ENCODE data around the gene RIC1.
"Not testable (repeated sequence)": the region's sequence is repeated elsewhere in the genome, so short reads cannot be mapped to it uniquely, and the experiment has no call there.

The RIC1 gene, protein sequence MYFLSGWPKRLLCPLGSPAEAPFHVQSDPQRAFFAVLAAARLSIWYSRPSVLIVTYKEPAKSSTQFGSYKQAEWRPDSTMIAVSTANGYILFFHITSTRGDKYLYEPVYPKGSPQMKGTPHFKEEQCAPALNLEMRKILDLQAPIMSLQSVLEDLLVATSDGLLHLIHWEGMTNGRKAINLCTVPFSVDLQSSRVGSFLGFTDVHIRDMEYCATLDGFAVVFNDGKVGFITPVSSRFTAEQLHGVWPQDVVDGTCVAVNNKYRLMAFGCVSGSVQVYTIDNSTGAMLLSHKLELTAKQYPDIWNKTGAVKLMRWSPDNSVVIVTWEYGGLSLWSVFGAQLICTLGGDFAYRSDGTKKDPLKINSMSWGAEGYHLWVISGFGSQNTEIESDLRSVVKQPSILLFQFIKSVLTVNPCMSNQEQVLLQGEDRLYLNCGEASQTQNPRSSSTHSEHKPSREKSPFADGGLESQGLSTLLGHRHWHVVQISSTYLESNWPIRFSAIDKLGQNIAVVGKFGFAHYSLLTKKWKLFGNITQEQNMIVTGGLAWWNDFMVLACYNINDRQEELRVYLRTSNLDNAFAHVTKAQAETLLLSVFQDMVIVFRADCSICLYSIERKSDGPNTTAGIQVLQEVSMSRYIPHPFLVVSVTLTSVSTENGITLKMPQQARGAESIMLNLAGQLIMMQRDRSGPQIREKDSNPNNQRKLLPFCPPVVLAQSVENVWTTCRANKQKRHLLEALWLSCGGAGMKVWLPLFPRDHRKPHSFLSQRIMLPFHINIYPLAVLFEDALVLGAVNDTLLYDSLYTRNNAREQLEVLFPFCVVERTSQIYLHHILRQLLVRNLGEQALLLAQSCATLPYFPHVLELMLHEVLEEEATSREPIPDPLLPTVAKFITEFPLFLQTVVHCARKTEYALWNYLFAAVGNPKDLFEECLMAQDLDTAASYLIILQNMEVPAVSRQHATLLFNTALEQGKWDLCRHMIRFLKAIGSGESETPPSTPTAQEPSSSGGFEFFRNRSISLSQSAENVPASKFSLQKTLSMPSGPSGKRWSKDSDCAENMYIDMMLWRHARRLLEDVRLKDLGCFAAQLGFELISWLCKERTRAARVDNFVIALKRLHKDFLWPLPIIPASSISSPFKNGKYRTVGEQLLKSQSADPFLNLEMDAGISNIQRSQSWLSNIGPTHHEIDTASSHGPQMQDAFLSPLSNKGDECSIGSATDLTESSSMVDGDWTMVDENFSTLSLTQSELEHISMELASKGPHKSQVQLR (N-terminal part only)

DNA sequence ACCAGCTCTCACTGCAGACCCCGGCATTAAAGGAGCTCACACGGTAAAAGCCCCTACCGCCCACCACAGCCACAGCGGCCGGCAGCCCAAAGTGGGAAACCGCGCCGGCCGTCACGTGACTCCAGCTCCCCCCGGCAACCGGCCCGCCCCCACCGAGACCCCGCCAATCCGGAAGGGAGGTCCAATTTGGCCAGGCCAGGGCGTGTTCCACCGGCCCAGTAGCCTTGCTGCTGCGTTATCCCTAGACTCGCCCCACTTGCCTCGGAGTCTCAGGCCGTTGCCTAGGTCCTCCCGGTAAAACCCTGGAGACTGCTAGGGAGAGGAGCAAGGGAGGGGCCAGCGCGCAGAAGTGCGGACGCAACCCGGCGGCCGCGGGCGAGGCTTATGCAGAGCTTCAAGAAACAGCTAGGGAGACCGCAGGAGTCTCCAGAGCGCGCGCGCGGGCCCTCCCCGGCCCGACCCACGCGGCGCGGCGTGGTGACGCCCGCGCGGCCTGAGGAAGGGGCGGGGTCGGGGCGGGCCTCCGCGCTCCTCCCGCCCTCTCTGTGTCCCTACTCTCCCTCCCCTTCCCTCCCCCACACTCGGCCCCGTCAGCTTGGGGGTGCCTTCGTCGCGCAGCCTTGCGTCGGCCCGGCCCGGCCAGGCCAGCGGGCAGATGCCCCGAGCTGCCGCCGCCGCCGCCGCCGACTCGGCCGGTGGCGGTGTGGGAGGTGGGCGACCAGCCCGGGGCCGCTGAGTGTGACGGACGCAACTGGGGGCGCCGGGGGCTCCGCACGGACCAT, at the start of gene RIC1:
RIC1 (plus strand) TSS at position 578 of the 782 bp plus-strand sequence; CDS start at position 781, 203 bp downstream.
- Histone ChIP-seq H3K27me3 (no peaks in the 10 kb centered on the region), H3K4me2 (peak within 1 kb of the TSS; percentile 85 to 96 (median 92)), H3K4me1 (peaks cover 49 to 61% (median 56%) of the 10 kb centered on the region in 10 experiments), H3K4me3 (peak within 1 kb of the TSS; percentile 81 to 100 (median 95)), H3K9me3 (replicated peaks in 1 of 11) (peaks cover 0 to 19% (median 12%) of the 10 kb centered on the region in 11 experiments; a peak in 18 of 22 replicates), H3K36me3 (peaks cover 0 to 33% (median 21%) of the 10 kb centered on the region in 11 experiments; a peak in 19 of 22 replicates), H3K9ac (peak within 1 kb of the TSS; percentile 97 to 100 (median 100)), H3K27ac (peak within 1 kb of the TSS; percentile 94 to 100 (median 99)), H4K20me1 (peaks cover 31 to 47% (median 46%) of the 10 kb centered on the region in 11 experiments; a peak in 21 of 22 replicates)
- no peak for TF ChIP-seq Cebpa-rat (IDR thresholded peaks at IDR 0.05)

DNA sequence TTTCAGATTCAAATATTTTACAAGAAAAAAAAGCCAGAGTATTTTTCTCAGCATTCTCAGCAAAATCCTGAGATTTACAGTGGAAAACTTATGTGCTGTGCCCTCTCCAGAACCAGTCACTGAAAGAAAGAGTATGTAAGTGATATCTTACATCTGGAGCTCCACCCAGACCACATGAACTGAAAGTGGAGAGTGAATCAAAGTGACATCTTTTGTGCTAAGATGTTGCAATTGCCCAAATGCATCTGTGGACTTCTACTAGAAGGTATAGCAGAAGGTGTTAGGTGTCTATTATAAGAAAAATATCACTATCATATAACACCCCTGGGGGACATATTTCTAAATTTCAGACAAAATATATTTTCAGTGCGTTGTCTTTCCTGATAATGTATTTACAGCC, 49.0 kb upstream of the RIC1 start:
- Histone ChIP-seq H3K4me3 (no peak overlapping the region), H3K27ac (no peak overlapping the region), H3K9me3 (replicated peaks in 1 of 11) (peaks cover 0 to 7% (median 3%) of the 10 kb centered on the region in 11 experiments; a peak in 12 of 22 replicates), H4K20me1 (no peaks in the 10 kb centered on the region), H3K4me2 (no peak overlapping the region), H3K27me3 (no peaks in the 10 kb centered on the region), H3K36me3 (peaks cover 0 to 26% (median 12%) of the 10 kb centered on the region in 11 experiments; a peak in 7 of 22 replicates), H3K9ac (no peak overlapping the region), H3K4me1 (peaks cover 28 to 66% (median 44%) of the 10 kb centered on the region in 10 experiments)
- TF ChIP-seq Cebpa-rat (IDR thresholded peaks at IDR 0.05), result no peak

DNA sequence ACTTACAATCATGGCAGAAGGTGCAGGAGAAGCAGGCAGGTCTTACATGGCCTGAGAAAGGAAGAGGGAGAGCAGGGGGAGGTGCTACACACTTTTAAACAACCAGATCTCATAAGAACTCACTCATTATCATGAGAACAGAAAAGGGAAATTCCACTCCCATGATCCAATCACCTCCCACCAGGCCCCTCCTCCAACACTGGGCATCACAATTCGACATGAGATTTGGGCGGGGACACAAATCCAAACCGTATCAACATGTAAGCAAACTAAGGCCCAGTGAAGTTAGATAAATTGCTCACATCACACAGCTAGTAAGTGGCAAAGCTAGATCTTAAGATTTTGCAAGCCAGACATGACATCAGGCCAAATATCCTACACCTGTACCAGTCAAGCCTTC, 48.3 kb upstream of the RIC1 start:
- Histone ChIP-seq H3K36me3 (peaks cover 0 to 26% (median 10%) of the 10 kb centered on the region in 11 experiments; a peak in 6 of 22 replicates), H3K9ac (no peak overlapping the region), H3K4me1 (peaks cover 29 to 66% (median 48%) of the 10 kb centered on the region in 10 experiments), H3K4me2 (no peak overlapping the region), H3K27ac (no peak overlapping the region), H3K9me3 (replicated peaks in 1 of 11) (peaks cover 0 to 6% (median 0%) of the 10 kb centered on the region in 11 experiments; a peak in 5 of 22 replicates), H3K27me3 (no peaks in the 10 kb centered on the region), H3K4me3 (no peak overlapping the region), H4K20me1 (no peaks in the 10 kb centered on the region)
- no peak for TF ChIP-seq Cebpa-rat (IDR thresholded peaks at IDR 0.05)

DNA sequence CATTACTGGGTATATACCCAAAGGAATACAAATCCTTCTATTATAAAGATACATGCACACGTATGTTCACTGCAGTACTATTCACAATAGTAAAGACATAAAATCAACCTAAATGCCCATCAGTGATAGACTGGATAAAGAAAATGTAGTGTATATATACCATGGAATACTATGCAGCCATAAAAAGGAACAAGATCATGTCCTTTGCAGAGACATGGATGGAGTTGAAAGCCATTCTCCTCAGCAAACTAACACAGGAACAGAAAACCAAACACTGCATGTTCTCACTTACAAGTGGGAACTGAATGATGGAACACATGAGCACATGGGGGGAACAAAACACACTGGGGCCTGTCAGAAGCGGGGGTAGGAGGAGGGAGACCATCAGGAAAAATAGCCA, 47.2 kb upstream of the RIC1 start:
- Histone ChIP-seq H3K36me3 (peaks cover 0 to 23% (median 8%) of the 10 kb centered on the region in 11 experiments; a peak in 6 of 22 replicates), H3K4me2 (peak overlapping the region in 1 of 11 experiments; percentile 22; a peak in 1 of 22 replicates), H3K4me1 (peaks cover 39 to 68% (median 56%) of the 10 kb centered on the region in 10 experiments)
- H3K4me3 ChIP-seq; H3K9me3 ChIP-seq (replicated peaks in 1 of 11); H3K27ac ChIP-seq; H3K27me3 ChIP-seq; H4K20me1 ChIP-seq; H3K9ac ChIP-seq: not testable (repeated sequence)

DNA sequence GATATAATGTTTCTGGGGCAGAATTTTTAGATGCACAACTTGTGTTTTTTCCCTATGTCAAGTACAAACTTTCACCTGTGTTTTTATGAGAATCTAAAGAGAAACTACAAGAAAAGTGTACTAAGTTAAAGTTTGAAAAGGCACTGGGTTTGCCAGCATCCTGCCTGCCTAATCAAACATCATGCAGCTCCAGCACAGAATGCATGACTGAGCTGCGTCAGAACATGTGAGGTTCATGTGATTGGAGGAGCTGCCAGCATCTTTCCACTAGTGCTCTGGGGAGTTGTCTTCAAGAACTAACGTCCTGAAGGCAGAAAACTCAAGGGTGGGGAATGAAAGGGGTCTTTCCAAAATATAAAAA, 46.1 kb upstream of the RIC1 start:
- H3K9ac ChIP-seq, result peak overlapping the region in 9 of 11 experiments; percentile 6 to 43 (median 19); a peak in 6 of 22 replicates
- no peaks in the 10 kb centered on the region for H4K20me1 ChIP-seq
- H3K27me3 ChIP-seq, result no peaks in the 10 kb centered on the region
- H3K4me2 ChIP-seq, result peak overlapping the region; percentile 61 to 72 (median 66)
- peaks cover 0 to 6% (median 0%) of the 10 kb centered on the region in 11 experiments; a peak in 5 of 22 replicates for H3K9me3 ChIP-seq (replicated peaks in 1 of 11)
- peaks cover 0 to 15% (median 6%) of the 10 kb centered on the region in 11 experiments; a peak in 6 of 22 replicates for H3K36me3 ChIP-seq
- H3K27ac ChIP-seq, result peak overlapping the region; percentile 40 to 67 (median 55); a peak in 21 of 22 replicates
- peaks cover 39 to 71% (median 54%) of the 10 kb centered on the region in 10 experiments for H3K4me1 ChIP-seq
- H3K4me3 ChIP-seq, result no peak overlapping the region
- TF ChIP-seq Cebpa-rat (IDR thresholded peaks at IDR 0.05), result no peak

DNA sequence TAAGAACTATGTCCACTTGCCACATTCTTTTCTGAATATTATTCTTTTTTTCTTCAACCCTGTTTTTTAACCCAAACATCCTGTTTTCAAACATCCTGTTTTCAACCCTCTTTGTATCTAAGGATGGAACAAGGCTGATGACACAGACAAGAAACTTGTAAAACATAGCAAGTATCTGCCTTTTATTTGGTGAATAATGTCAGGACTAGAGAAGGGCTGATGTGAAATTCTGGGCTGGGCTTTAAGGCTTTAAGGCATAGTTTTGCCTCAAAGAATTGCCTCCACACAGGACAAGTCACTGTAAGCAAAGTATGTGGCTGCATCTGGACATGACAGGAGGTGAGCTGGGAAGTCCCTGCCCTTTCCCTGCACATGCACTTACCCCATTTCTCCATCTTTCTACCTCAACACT, 42.5 kb upstream of the RIC1 start:
- peak overlapping the region in 10 of 11 experiments; percentile 3 to 77 (median 40); a peak in 17 of 22 replicates for H3K4me2 ChIP-seq
- no peak for TF ChIP-seq Cebpa-rat (IDR thresholded peaks at IDR 0.05)

DNA sequence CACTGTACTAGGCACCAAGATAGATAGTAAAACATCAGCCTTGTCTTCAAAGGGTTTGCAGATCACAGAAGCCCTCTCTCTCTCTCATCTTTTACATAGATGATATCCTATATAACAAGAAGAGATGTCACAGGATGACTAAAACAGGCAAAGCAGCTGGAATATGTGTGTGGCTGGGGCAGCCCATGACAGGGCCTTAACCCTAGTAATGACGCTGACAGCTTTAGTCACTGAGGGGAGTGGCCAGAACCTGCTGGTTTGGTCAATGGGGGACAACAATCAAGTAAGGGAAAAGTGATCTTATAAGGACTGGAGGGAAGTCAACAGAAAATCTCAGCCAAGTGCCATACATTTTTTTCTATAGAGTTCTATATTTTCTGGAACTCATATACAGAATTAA, 41.9 kb upstream of the RIC1 start:
- H3K36me3 ChIP-seq, result no peaks in the 10 kb centered on the region
- H3K9ac ChIP-seq, result peak overlapping the region in 1 of 11 experiments; percentile 22; a peak in 1 of 22 replicates
- TF ChIP-seq Cebpa-rat (IDR thresholded peaks at IDR 0.05), result no peak
- peak overlapping the region in 6 of 11 experiments; percentile 11 to 69 (median 56); a peak in 9 of 22 replicates for H3K27ac ChIP-seq
- peak overlapping the region in 7 of 11 experiments; percentile 18 to 77 (median 63); a peak in 13 of 22 replicates for H3K4me2 ChIP-seq
- peaks cover 46 to 95% (median 56%) of the 10 kb centered on the region in 10 experiments for H3K4me1 ChIP-seq
- H4K20me1 ChIP-seq, result no peaks in the 10 kb centered on the region
- no peaks in the 10 kb centered on the region for H3K27me3 ChIP-seq
- H3K9me3 ChIP-seq (replicated peaks in 1 of 11), result peaks cover 0 to under 1% (median 0%) of the 10 kb centered on the region in 11 experiments; a peak in 3 of 22 replicates
- H3K4me3 ChIP-seq, result no peak overlapping the region

More for the DNA sequence above, 42.5 kb upstream of the RIC1 start:
- peaks cover 40 to 88% (median 52%) of the 10 kb centered on the region in 10 experiments for H3K4me1 ChIP-seq
- H3K27me3 ChIP-seq, result no peaks in the 10 kb centered on the region
- H3K9me3 ChIP-seq (replicated peaks in 1 of 11), result peaks cover 0 to 6% (median 0%) of the 10 kb centered on the region in 11 experiments; a peak in 5 of 22 replicates
- no peaks in the 10 kb centered on the region for H4K20me1 ChIP-seq
- H3K27ac ChIP-seq, result peak overlapping the region in 7 of 11 experiments; percentile 10 to 69 (median 47); a peak in 11 of 22 replicates
- H3K36me3 ChIP-seq, result no peaks in the 10 kb centered on the region
- no peak overlapping the region for H3K4me3 ChIP-seq
- H3K9ac ChIP-seq, result peak overlapping the region in 3 of 11 experiments; percentile 16 to 50 (median 25); a peak in 3 of 22 replicates

Data from BLaER1 treated with 17β-estradiol and CSF1 and Interleukin-3, amounts not matched to agents 10 nM and 100 nM (cell line).